Thymus (tissue), 11 donors: ENCODE data around the gene RAD51B. TPM values are rescaled to one million over a fixed set of nuclear protein-coding genes. Genes with fewer than 3 reads are reported as not detected.
"Not testable (repeated sequence)": the region's sequence is repeated elsewhere in the genome, so short reads cannot be mapped to it uniquely, and the experiment has no call there.

Experiments used
- DNase-seq, 9 donors: peaks; one replicate each; pipeline ENCODE4 v3.0.0-alpha.2; 2013; ENCODE audit warnings: low spot score in 9 of 9, low read depth in 6 of 9, missing footprints in 1 of 9
- H3K27ac ChIP-seq, 2 donors: one replicate each; pipeline ENCODE4 v1.5.1; 2013; ENCODE audit warnings: control low read depth in 1 of 2, low read depth in 1 of 2, low read length in 1 of 2, mild to moderate bottlenecking in 1 of 2, moderate library complexity in 1 of 2
- H3K27me3 ChIP-seq, 2 donors: one replicate each; pipeline ENCODE4 v1.5.1; 2013; ENCODE audit warnings: low read length in 1 of 2; ENCODE audit not compliant: control insufficient read depth in 2 of 2, insufficient read depth in 1 of 2
- H3K36me3 ChIP-seq, 2 donors: one replicate each; pipeline ENCODE4 v1.5.1; 2013; ENCODE audit warnings: low read length in 1 of 2, mild to moderate bottlenecking in 1 of 2, moderate library complexity in 1 of 2; ENCODE audit not compliant: control insufficient read depth in 2 of 2, insufficient read depth in 2 of 2
- H3K4me1 ChIP-seq, 2 donors: one replicate each; pipeline ENCODE4 v1.5.1; 2013; ENCODE audit warnings: low read length in 2 of 2; ENCODE audit not compliant: control insufficient read depth in 2 of 2, insufficient read depth in 2 of 2
- H3K4me3 ChIP-seq, 2 donors: one replicate each; pipeline ENCODE4 v1.5.1; 2013; ENCODE audit warnings: low read length in 2 of 2, control low read depth in 1 of 2, mild to moderate bottlenecking in 1 of 2
- H3K9me3 ChIP-seq, 2 donors: one replicate each; pipeline ENCODE4 v1.5.1; 2013; ENCODE audit warnings: low read length in 1 of 2, mild to moderate bottlenecking in 1 of 2; ENCODE audit not compliant: control insufficient read depth in 2 of 2, insufficient read depth in 1 of 2
- WGBS: extraction: QIAGEN DNeasy Blood & Tissue Kit; methylation state at CpG from one replicate; pipeline ENCODE4 v1.1.7; 2013; 5-methylcytosine and 5-hydroxymethylcytosine counted together
- polyA plus RNA-seq: library from polyadenylated mRNA; stranded (reverse); fragments of 200-250 nt; gene quantifications from one replicate; pipeline ENCODE4 v1.2.3, GENCODE V29; 2013
- total RNA-seq: library from RNA; stranded (reverse); fragments of 120-200 nt; gene quantifications from one replicate; pipeline ENCODE4 v1.2.4, GENCODE V29; 2013
- donor health status: healthy.

RAD51B gene
- total and polyA plus RNA-seq, 2 donors = 7.8 to 17.8 TPM

DNA sequence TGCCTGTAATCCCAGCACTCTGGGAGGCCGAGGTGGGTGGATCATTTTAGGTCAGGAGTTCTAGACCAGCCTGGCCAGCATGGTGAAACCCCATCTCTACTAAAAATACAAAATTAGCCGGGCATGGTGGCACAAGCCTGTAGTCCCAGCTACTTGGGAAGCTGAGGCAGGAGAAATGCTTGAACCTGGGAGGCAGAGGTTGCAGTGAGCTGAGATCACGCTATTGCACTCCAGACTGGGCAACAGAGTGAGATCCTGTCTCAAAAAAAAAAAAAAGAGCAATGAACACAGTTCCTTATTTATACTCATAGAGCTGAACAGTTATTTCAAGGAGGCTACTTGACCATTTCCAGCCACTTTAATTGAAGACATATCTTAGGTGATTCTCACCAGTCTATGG is 469.9 kb downstream of the RAD51B start:
- not testable (repeated sequence) for H3K27me3 ChIP-seq, DNase-seq, H3K36me3 ChIP-seq, H3K4me3 ChIP-seq, H3K9me3 ChIP-seq, H3K27ac ChIP-seq
- peaks cover 26 to 41% of the 10 kb centered on the region in 2 donors for H3K4me1 ChIP-seq
- WGBS = 99% methylated on average over 3 of the region's 3 CpGs

DNA sequence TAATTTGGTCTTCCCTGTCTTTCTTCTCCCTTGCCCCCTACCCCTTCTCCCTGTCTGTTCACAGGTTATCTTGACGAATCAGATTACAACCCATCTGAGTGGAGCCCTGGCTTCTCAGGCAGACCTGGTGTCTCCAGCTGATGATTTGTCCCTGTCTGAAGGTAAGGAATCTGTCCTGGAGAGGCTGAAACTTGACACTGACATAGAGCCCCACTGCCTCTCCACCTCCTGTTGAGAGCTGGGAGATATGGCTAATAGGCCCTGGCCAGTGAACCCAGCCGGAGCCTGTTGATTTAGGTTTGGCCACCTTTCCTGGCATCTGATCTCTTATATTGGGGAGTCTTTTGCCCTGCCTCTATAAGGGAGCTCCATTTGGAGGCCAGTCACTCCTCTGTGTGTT is 472.2 kb downstream of the RAD51B start:
- Histone ChIP-seq H3K9me3 (no peaks in the 10 kb centered on the region), H3K4me3 (no peak overlapping the region), H3K4me1 (peaks cover 5 to 32% of the 10 kb centered on the region in 2 donors), H3K27ac (peak overlapping the region; percentile 64 to 74), H3K36me3 (no peaks in the 10 kb centered on the region), H3K27me3 (no peaks in the 10 kb centered on the region)
- DNase-seq = no peak
- 97% methylated on average over 2 of the region's 2 CpGs for WGBS

DNA sequence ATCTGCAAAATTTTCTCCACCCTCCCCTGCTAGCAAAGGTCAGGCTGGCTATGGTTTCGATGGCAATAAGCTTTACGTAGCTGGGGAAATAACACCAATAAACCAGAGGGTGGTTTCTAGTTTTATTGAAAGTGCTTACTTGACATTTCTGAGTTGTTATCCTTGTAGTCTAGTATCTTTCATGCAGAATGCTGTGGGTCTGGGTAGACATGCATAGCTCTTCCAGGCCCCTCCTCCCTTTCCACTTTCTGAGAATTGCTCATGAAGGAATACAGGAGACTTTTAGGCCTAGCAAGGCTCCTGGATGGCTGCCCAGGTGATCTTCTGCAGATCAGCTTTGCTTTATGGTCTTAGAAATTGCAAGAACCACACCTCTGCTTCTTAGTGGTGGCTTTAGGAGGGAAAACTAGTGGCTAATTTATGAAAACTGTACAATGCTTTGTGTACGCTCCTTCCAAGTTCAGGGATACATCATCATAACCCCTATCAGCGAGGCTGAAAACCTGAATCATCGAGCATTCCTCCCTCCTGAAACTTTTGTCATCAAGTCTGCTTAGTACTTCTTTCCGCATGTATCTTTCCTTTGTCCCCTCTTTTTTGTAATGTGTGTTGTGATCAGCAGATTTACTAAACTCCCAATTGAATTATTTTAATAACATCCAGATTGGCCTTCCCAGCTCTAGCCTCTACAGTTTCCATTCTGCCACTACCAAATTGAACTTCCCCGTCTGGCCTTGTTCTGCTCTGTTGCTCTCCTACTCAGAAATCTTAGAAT is 473.0 kb downstream of the RAD51B start:
- Histone ChIP-seq H3K27ac (peak overlapping the region; percentile 70 to 74), H3K4me3 (no peak overlapping the region), H3K9me3 (no peaks in the 10 kb centered on the region), H3K27me3 (no peaks in the 10 kb centered on the region), H3K36me3 (no peaks in the 10 kb centered on the region), H3K4me1 (peaks cover 5 to 33% of the 10 kb centered on the region in 2 donors)
- WGBS = 92% methylated on average over 7 of the region's 7 CpGs
- no peak for DNase-seq

DNA sequence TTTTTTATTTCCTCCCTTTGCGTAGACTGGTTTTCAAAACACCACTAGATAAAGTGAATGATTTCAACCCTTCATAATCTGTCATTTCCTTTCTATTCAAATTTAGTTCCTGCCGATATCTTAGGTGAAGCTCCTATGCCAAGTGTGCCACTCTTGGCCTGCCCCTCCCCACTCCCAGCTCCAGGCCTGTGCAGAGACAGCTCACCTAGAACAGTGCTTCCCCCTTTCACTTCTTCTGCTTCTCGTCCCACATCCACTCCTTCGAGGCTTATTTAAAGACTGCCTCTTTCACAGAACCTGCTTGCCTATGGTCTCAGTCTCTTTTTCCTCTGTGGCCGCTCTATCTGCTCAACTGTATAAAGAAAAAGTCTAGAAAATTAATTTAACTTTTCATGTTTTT is 473.8 kb downstream of the RAD51B start:
- Histone ChIP-seq H3K9me3 (no peaks in the 10 kb centered on the region), H3K27me3 (no peaks in the 10 kb centered on the region), H3K36me3 (no peaks in the 10 kb centered on the region), H3K27ac (peak overlapping the region; percentile 64 to 74), H3K4me3 (no peak overlapping the region), H3K4me1 (peaks cover 5 to 40% of the 10 kb centered on the region in 2 donors)
- no peak for DNase-seq
- 53% methylated on average over 5 of the region's 5 CpGs for WGBS

DNA sequence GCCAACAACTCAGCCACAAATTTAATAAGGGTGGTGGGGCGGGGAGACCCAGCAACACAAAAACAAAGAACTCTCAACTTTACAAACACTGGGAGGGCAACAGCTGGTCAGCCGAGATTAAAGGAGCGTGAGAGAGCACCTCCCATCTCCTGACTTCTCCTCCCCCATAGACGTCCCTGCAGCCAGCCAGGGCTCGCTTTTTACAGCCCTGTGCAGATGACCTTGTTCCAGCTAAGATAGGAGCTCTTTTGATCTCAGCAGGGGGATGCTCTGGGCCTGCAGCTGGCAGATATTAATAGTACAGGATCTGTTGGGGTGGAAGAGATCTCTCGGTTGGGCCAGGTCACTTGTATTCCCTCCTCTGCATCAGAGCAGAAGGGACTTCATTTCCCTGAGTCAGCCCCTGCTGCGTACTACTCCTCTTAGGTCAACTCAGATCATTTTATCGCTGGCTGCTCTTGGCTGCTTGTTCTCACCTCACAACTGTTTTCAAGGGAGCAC is 475.8 kb downstream of the RAD51B start:
- Histone ChIP-seq H3K4me3 (no peak overlapping the region), H3K4me1 (peaks cover 5 to 44% of the 10 kb centered on the region in 2 donors), H3K36me3 (no peaks in the 10 kb centered on the region), H3K27me3 (no peaks in the 10 kb centered on the region), H3K27ac (peak overlapping the region; percentile 46 to 59), H3K9me3 (no peaks in the 10 kb centered on the region)
- DNase-seq = no peak
- 87% methylated on average over 8 of the region's 8 CpGs for WGBS

DNA sequence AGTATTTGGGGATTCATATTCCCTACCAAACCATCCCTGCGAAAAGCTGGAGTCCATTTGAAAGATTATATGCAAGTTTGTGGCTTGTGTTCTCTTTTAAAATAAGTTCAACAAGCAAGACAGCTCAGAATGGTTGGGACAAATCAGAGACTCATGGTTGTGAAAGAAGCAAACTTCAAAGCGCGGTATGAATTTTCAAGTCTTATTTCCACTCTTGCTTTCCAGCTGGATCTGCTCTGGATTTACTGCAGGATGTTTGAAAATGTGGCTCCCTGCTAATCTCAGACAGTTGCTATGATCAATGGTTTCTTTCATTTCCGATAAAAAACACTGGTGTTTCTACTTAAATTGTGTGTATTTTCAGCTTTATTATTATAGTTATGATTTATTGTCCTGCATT is 477.5 kb downstream of the RAD51B start:
- Histone ChIP-seq H3K4me1 (peaks cover 5 to 39% of the 10 kb centered on the region in 2 donors), H3K27me3 (no peaks in the 10 kb centered on the region), H3K27ac (no peak overlapping the region), H3K9me3 (peaks cover under 1 to 2% of the 10 kb centered on the region in 2 donors), H3K36me3 (no peaks in the 10 kb centered on the region), H3K4me3 (no peak overlapping the region)
- 98% methylated on average over 4 of the region's 4 CpGs for WGBS
- DNase-seq = no peak

DNA sequence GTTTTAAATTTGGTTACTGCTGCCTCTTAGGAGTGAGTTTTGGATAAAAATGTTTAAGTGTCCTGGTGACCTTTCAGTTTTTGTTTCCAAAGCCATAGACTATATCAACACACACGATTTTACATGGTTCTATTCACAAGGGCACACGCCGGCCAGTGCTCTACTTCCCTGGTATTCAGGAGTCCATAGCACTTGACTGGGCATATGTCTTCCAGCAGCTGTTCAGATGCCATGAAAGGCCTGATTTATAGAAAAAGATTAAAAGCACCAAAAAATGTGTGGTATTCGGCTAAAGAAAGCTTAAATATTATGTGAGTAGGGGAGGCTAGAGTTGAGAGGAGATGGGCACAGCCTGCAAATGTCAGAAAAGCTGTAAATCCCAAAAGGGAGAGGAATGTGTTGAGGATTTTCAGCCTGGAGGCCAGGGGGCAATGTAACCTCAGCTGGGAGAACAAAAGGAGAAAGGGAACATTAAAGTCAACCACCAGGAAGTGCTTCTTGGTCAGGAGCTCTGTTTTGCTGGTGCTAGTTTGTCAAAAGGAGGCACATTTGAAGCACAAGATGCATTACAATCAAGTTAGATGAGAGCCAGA is 478.4 kb downstream of the RAD51B start:
- DNase-seq = no peak
- Histone ChIP-seq H3K27me3 (no peaks in the 10 kb centered on the region), H3K27ac (no peak overlapping the region), H3K36me3 (no peaks in the 10 kb centered on the region), H3K9me3 (peaks cover 1 to 6% of the 10 kb centered on the region in 2 donors), H3K4me1 (peaks cover 0 to 30% of the 10 kb centered on the region in 2 donors), H3K4me3 (no peak overlapping the region)
- 98% methylated on average over 4 of the region's 4 CpGs for WGBS

DNA sequence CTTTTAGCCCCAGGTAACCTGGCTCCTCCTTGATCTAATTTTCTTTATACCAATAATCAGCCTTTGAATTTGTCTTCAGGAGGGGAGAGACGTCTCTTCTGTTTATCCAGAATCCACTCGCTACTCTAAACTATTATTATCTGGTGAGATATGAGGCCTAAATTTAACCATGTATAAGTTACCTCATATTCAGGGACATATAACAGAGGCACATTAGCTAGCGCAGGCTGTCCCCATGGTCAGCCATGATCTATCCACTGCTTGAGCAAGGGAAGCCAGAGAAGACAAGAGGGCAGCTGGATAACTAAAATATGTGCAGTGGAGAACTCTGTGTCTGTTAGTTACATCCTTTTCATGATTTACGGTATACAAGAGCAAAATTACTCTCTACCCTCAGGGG is 481.0 kb downstream of the RAD51B start:
- DNase-seq = no peak
- H3K4me3 ChIP-seq = no peak overlapping the region
- whole genome bisulfite sequencing = over 99% methylated on average over 4 of the region's 4 CpGs
- no peak overlapping the region for H3K27ac ChIP-seq
- no peaks in the 10 kb centered on the region for H3K36me3 ChIP-seq
- peaks cover 0 to 16% of the 10 kb centered on the region in 2 donors for H3K4me1 ChIP-seq
- H3K27me3 ChIP-seq = no peaks in the 10 kb centered on the region
- H3K9me3 ChIP-seq = peaks cover 1 to 6% of the 10 kb centered on the region in 2 donors

DNA sequence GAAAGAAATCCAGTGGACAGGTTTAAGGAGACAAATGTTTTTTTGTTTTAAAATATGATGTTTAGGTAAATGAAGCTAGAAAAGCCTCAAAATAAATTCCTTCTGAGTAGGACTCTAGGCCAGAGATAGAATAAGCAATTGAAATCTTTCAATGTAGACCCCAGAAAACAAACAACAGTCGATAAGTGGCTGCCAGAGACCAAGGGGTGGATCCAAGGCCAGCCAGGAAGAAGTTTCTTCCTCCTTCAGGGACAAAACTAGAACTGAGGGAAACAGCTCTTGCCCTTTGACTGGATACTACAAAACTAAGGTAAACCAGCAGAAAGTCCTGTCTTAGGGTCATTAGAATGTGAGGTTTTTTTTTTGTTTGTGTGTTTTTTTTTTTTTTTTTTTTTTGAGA is 481.6 kb downstream of the RAD51B start:
- 93% methylated on average over 1 of the region's 1 CpG for WGBS
- Histone ChIP-seq H3K4me3 (no peak overlapping the region), H3K4me1 (peaks cover 0 to 14% of the 10 kb centered on the region in 2 donors), H3K27ac (no peak overlapping the region), H3K9me3 (peaks cover 1 to 6% of the 10 kb centered on the region in 2 donors), H3K27me3 (no peaks in the 10 kb centered on the region), H3K36me3 (no peaks in the 10 kb centered on the region)
- no peak for DNase-seq
